Activated CD8-positive, alpha-beta T cell treated with anti-CD3 and anti-CD28 coated beads for 36 hours (primary cell): ENCODE data around the gene RABGAP1L. TPM values are rescaled to one million over a fixed set of nuclear protein-coding genes. Genes with fewer than 3 reads are reported as not detected.

Experiments used
- ATAC-seq: fragments of 200-7000 bp; cut with Tn5 transposase; one replicate; pipeline ENCODE4 v1.10.0; 2021; ENCODE audit warnings: mild to moderate bottlenecking, moderate library complexity
- CTCF ChIA-PET: fragments of 350-600 bp; sonication (Branson Sonifier 250); formaldehyde crosslinking; loops from one replicate; lab custom pipeline; 2021; ENCODE audit warnings: antibody characterized with exemption; lab: Charles Lee
- POLR2A ChIA-PET: fragments of 350-600 bp; sonication (Branson Sonifier 250); formaldehyde crosslinking; loops from one replicate; lab custom pipeline; 2021; ENCODE audit warnings: antibody characterized with exemption; lab: Charles Lee
- DNase-seq: peaks from one replicate; pipeline ENCODE4 v3.0.0-alpha.2; 2020
- H3K27ac Mint-ChIP-seq: one replicate; pipeline ENCODE4 v1.8.0; 2021; ENCODE audit warnings: mild to moderate bottlenecking, mixed read lengths
- H3K27me3 Mint-ChIP-seq: one replicate; pipeline ENCODE4 v1.8.0; 2021; ENCODE audit warnings: mixed read lengths
- H3K36me3 Mint-ChIP-seq: one replicate; pipeline ENCODE4 v1.8.0; 2021; ENCODE audit warnings: low read depth, mixed read lengths
- H3K4me1 Mint-ChIP-seq: one replicate; pipeline ENCODE4 v1.8.0; 2021; ENCODE audit warnings: low read depth, mixed read lengths
- H3K4me3 Mint-ChIP-seq: one replicate; pipeline ENCODE4 v1.8.0; 2021; ENCODE audit warnings: mild to moderate bottlenecking, moderate library complexity, mixed read lengths
- H3K9me3 Mint-ChIP-seq: one replicate; pipeline ENCODE4 v1.8.0; 2021; ENCODE audit warnings: mixed read lengths
- CTCF ChIP-seq: fragments of 200-600 bp; IDR thresholded peaks from one replicate; pipeline ENCODE4 v1.8.0; 2022; ENCODE audit warnings: antibody characterized with exemption, mild to moderate bottlenecking
- intact Hi-C: fragments of 100-400 bp; cut with micrococcal nuclease; formaldehyde crosslinking; loops from one replicate; pipeline ENCODE4 v1.10.0; 2022
- total RNA-seq, 2 experiments: library from RNA; stranded (reverse); gene quantifications; one replicate each; pipeline ENCODE4 v1.2.3, GENCODE V29; 2021

Gene RABGAP1L
- total RNA-seq, 2 experiments from 2014 or later, result 26.9 to 29.4 TPM

- Mint-ChIP-seq H3K36me3 (no peaks in the 10 kb centered on the region), H3K9me3 (no peaks in the 10 kb centered on the region), H3K27me3 (no peaks in the 10 kb centered on the region), H3K4me1 (no peaks in the 10 kb centered on the region), H3K27ac (no peak overlapping the region), H3K4me3 (no peak overlapping the region)
- no peak for DNase-seq
- TF ChIP-seq CTCF, result no peak
- ChIA-PET CTCF (no interaction called here), POLR2A (no interaction called here)
- intact Hi-C loops, result no loop called here
- ATAC-seq, result no peak
Measured at GRCh38 chr1:174266991-174267612, 107.8 kb downstream of the RABGAP1L start.

- CTCF ChIA-PET, result no interaction called here
- no peak for TF ChIP-seq CTCF
- ATAC-seq (no peak), DNase-seq (no peak)
- H3K27me3 Mint-ChIP-seq, result no peaks in the 10 kb centered on the region
- intact Hi-C loops, result no loop called here
- H3K27ac Mint-ChIP-seq, result peak overlapping the region; percentile 34
- no peaks in the 10 kb centered on the region for H3K9me3 Mint-ChIP-seq
- H3K4me1 Mint-ChIP-seq, result no peaks in the 10 kb centered on the region
- H3K36me3 Mint-ChIP-seq, result no peaks in the 10 kb centered on the region
- POLR2A ChIA-PET, result no interaction called here
- no peak overlapping the region for H3K4me3 Mint-ChIP-seq
Measured at GRCh38 chr1:174269989-174270651, 110.8 kb downstream of the RABGAP1L start.

GRCh38 chr1:174273190-174273589 lies 113.9 kb downstream of the RABGAP1L start:
- no peaks in the 10 kb centered on the region for H3K36me3 Mint-ChIP-seq
- CTCF ChIA-PET, result interaction anchor here (3.3 kb wide), 1 partner anchor 11 kb away, joined by 19 read pairs; no protein-coding TSS in a partner anchor

GRCh38 chr1:174273776-174274175 lies 114.5 kb downstream of the RABGAP1L start:
- ATAC-seq (no peak), DNase-seq (no peak)
- ChIA-PET POLR2A (no interaction called here), CTCF (interaction anchor here (3.3 kb wide), 1 partner anchor 11 kb away, joined by 19 read pairs; no protein-coding TSS in a partner anchor)
- Mint-ChIP-seq H3K27ac (no peak overlapping the region), H3K4me3 (no peak overlapping the region), H3K27me3 (no peaks in the 10 kb centered on the region), H3K4me1 (no peaks in the 10 kb centered on the region), H3K9me3 (no peaks in the 10 kb centered on the region), H3K36me3 (peaks cover 3% of the 10 kb centered on the region)
- no peak for TF ChIP-seq CTCF
- intact Hi-C loops, result no loop called here

More at GRCh38 chr1:174273190-174273589, 113.9 kb downstream of the RABGAP1L start:
- POLR2A ChIA-PET, result no interaction called here
- H3K4me1 Mint-ChIP-seq, result no peaks in the 10 kb centered on the region
- H3K9me3 Mint-ChIP-seq, result no peaks in the 10 kb centered on the region
- no peak for DNase-seq
- no peaks in the 10 kb centered on the region for H3K27me3 Mint-ChIP-seq
- intact Hi-C loops, result no loop called here
- no peak for ATAC-seq
- H3K27ac Mint-ChIP-seq, result no peak overlapping the region
- H3K4me3 Mint-ChIP-seq, result no peak overlapping the region
- no peak for TF ChIP-seq CTCF

- Mint-ChIP-seq H3K4me3 (no peak overlapping the region), H3K4me1 (no peaks in the 10 kb centered on the region), H3K27me3 (no peaks in the 10 kb centered on the region), H3K27ac (no peak overlapping the region), H3K9me3 (no peaks in the 10 kb centered on the region), H3K36me3 (peaks cover 3% of the 10 kb centered on the region)
- ATAC-seq (no peak), DNase-seq (no peak)
- CTCF ChIA-PET, result interaction anchor here (1.7 kb wide), 1 partner anchor 12 kb away, joined by 11 read pairs; no protein-coding TSS in a partner anchor
- POLR2A ChIA-PET, result no interaction called here
- intact Hi-C loops, result no loop called here
- no peak for TF ChIP-seq CTCF
Measured at GRCh38 chr1:174274452-174274851, 115.1 kb downstream of the RABGAP1L start.
